Muscle layer of duodenum (tissue), 2 donors: ENCODE data around the gene LCP2.

Experiments
- H3K27ac ChIP-seq: one replicate; pipeline ENCODE4 v1.7.0; 2013; ENCODE audit warnings: mild to moderate bottlenecking, low read length
- H3K27me3 ChIP-seq: one replicate; pipeline ENCODE4 v1.7.0; 2013; ENCODE audit warnings: low read depth, mild to moderate bottlenecking, control low read depth, low read length
- H3K36me3 ChIP-seq, 2 donors: one replicate each; pipeline ENCODE4 v1.7.0; 2013; ENCODE audit warnings: low read length in 2 of 2, control low read depth in 1 of 2, mild to moderate bottlenecking in 1 of 2; ENCODE audit not compliant: insufficient read depth in 2 of 2, control insufficient read depth in 1 of 2
- H3K4me1 ChIP-seq, 2 donors: one replicate each; pipeline ENCODE4 v1.7.0; 2013; ENCODE audit warnings: low read length in 2 of 2, mild to moderate bottlenecking in 2 of 2, control low read depth in 1 of 2, moderate library complexity in 1 of 2; ENCODE audit not compliant: insufficient read depth in 2 of 2, control insufficient read depth in 1 of 2
- H3K4me3 ChIP-seq, 2 donors: one replicate each; pipeline ENCODE4 v1.7.0; 2013; ENCODE audit warnings: low read length in 2 of 2, low read depth in 1 of 2, mild to moderate bottlenecking in 1 of 2
- H3K9me3 ChIP-seq, 2 donors: one replicate each; pipeline ENCODE4 v1.7.0; 2013; ENCODE audit warnings: low read length in 2 of 2, control low read depth in 1 of 2, mild to moderate bottlenecking in 1 of 2; ENCODE audit not compliant: control insufficient read depth in 1 of 2
- donor health status: healthy.

The LCP2 gene

DNA sequence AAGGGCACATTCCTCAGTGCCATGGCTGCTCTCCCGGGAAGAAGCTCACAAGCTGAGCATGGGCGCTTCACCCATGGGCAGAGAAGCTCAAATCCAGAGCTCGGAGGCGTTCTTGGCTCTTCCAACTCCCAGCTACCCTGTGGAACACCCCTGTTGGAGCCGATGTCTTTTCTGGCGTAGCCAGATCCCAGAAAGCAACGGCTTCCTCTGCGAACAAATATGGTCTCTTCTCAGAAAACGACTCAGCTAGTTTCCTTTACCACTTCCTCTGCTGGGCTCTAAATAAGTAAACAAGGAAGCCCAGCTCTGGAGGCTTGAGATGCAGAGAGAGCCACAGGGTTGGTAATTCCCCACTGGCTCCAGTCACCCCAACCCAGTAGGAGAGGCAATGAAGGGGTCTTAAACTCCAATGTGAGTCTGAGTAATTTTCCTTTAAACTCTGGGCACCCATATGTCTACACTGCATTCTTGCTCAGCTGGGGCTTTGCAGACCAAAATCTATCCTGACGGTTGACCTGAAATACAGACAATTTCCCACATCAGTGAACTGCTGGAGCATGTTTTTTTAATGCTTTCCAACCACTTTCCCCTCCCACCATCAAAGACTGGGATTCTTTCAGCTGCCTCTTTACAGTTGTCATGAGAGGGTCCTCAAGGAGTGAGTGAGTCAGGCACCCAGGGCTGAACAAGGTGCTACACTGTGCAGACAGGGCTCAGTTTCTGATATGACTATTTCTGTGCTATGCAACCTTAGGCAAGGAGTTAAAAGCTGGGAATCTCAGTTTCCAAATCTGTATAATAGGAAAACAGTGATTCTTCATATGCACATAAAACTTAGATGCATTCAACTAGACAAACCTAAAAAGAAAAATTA lies at the start of gene LCP2:
Gene LCP2 (minus strand): TSS at position 189 of the 874 bp plus-strand sequence. CDS start 166 bp downstream, at position 23.
- H3K9me3 ChIP-seq, result no peaks in the 10 kb centered on the region
- H3K27me3 ChIP-seq, result no peaks in the 10 kb centered on the region
- peaks cover 0 to 5% of the 10 kb centered on the region in 2 donors for H3K4me1 ChIP-seq
- H3K27ac ChIP-seq, result peak within 1 kb of the TSS; percentile 88
- no peaks in the 10 kb centered on the region for H3K36me3 ChIP-seq
- H3K4me3 ChIP-seq, result peak within 1 kb of the TSS; percentile 56 to 57

- no peak overlapping the region for H3K4me3 ChIP-seq
- H3K27ac ChIP-seq, result no peak overlapping the region
- H3K4me1 ChIP-seq, result peaks cover 0 to 9% of the 10 kb centered on the region in 2 donors
- no peaks in the 10 kb centered on the region for H3K36me3 ChIP-seq
- no peaks in the 10 kb centered on the region for H3K9me3 ChIP-seq
- H3K27me3 ChIP-seq, result no peaks in the 10 kb centered on the region
These were observed 49.5 kb upstream of the LCP2 start for GRCh38 chr5:170347022-170347567.

DNA sequence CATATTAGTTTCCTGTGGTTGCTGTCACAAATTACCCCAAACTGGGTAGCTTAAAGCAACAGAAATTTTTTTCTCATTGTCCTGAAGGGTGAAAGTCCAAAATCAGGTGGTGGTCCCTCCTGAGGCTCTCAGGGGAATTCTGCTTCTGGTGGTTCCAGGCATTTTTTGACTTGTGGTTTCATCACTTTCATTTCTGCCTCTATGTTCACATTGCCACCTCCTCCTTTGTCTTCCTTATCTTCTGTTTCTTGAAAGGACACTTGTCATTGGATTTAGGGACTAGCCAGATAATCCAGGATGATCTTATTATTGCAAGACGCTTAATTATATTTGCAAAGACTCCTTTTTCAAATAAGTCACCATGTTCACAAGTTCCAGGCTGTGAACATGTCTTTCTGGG lies 48.4 kb upstream of the LCP2 start:
- Histone ChIP-seq H3K27ac (no peak overlapping the region), H3K36me3 (no peaks in the 10 kb centered on the region), H3K4me3 (no peak overlapping the region), H3K27me3 (no peaks in the 10 kb centered on the region), H3K4me1 (peaks cover 0 to 9% of the 10 kb centered on the region in 2 donors), H3K9me3 (no peaks in the 10 kb centered on the region)

- H3K27ac ChIP-seq, result no peak overlapping the region
- H3K9me3 ChIP-seq, result no peaks in the 10 kb centered on the region
- no peak overlapping the region for H3K4me3 ChIP-seq
- H3K27me3 ChIP-seq, result no peaks in the 10 kb centered on the region
- H3K36me3 ChIP-seq, result no peaks in the 10 kb centered on the region
- H3K4me1 ChIP-seq, result peaks cover 0 to under 1% of the 10 kb centered on the region in 2 donors
These were observed 45.6 kb upstream of the LCP2 start for GRCh38 chr5:170343177-170343576.

DNA sequence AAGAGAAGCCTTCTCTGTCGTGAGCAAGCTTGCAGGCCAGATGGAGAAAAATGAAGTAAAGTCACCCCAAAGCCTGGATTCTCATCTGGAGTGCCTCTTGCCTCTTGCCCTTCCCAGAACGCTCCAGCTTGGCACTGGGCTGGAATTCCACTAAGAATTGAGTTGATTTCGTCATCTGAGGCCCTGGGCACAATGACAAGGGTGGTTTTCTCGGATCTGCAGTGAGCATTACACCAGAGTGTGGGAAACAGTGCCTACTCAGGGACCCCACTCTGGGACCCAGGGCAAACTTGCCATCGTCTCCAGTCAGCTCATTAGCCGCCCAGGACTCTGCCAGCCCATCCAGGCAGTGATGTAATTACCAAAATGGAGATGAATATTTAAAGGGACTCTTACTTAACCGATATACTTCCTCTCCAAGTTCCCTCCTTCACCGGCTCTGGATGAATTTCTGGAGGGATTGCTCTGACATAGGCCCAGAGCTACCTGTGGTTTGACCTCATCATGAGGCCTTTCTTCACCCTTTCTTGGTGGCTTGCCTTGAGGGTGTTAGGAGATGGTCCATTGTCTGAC lies 44.7 kb upstream of the LCP2 start:
- no peak overlapping the region for H3K4me3 ChIP-seq
- H3K9me3 ChIP-seq, result no peaks in the 10 kb centered on the region
- no peaks in the 10 kb centered on the region for H3K4me1 ChIP-seq
- H3K36me3 ChIP-seq, result no peaks in the 10 kb centered on the region
- no peak overlapping the region for H3K27ac ChIP-seq
- no peaks in the 10 kb centered on the region for H3K27me3 ChIP-seq

- H3K27ac ChIP-seq, result no peak overlapping the region
- H3K4me1 ChIP-seq, result no peaks in the 10 kb centered on the region
- H3K36me3 ChIP-seq, result no peaks in the 10 kb centered on the region
- H3K27me3 ChIP-seq, result no peaks in the 10 kb centered on the region
- no peaks in the 10 kb centered on the region for H3K9me3 ChIP-seq
- no peak overlapping the region for H3K4me3 ChIP-seq
These were observed 44.0 kb upstream of the LCP2 start for GRCh38 chr5:170341545-170341944.

DNA sequence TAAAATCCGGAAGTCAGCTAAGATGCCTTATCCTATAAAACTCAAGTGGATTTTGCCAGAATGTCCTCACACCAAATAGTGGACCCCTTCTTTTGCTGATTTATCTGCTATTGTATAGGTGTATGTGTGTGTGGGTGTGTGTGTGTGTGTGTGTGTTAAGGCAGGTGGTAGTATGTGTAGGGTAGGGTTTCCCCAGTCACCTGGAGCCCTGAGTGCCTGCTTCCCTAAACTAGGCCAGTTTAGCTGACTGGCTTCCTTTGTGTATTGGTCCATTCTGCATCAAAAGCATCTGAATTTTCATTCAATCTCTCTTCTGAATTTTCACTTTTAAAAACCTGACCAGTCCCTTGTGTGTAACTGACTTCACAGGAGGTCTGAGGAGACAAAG lies 42.2 kb upstream of the LCP2 start:
- Histone ChIP-seq H3K36me3 (no peaks in the 10 kb centered on the region), H3K4me3 (no peak overlapping the region), H3K4me1 (no peaks in the 10 kb centered on the region), H3K9me3 (no peaks in the 10 kb centered on the region), H3K27me3 (no peaks in the 10 kb centered on the region), H3K27ac (no peak overlapping the region)

- H3K4me1 ChIP-seq, result no peaks in the 10 kb centered on the region
- H3K4me3 ChIP-seq, result no peak overlapping the region
- no peak overlapping the region for H3K27ac ChIP-seq
- H3K9me3 ChIP-seq, result no peaks in the 10 kb centered on the region
- H3K36me3 ChIP-seq, result no peaks in the 10 kb centered on the region
- no peaks in the 10 kb centered on the region for H3K27me3 ChIP-seq
These were observed 41.6 kb upstream of the LCP2 start for GRCh38 chr5:170338933-170339779.

DNA sequence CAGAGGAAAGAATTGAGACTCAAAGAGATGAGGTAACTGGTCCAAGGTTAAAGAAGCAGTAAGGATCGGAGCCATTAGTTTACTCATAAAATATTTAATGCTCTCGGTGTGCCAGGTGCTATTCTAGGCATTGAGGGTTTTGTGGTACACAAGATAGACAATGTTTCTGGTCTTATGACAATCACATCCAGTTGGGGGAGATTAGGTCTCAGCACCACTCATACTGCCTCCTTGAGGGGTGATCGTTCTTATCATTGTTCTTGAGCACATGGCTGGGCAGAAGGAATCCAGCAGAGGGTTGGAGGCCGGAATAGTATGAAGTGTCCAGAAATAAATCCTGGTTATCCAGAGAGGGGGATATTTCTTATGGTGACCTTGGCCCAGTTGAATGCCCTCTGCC lies 40.7 kb upstream of the LCP2 start:
- Histone ChIP-seq H3K27me3 (no peaks in the 10 kb centered on the region), H3K36me3 (no peaks in the 10 kb centered on the region), H3K27ac (no peak overlapping the region), H3K4me1 (no peaks in the 10 kb centered on the region), H3K9me3 (no peaks in the 10 kb centered on the region), H3K4me3 (no peak overlapping the region)

DNA sequence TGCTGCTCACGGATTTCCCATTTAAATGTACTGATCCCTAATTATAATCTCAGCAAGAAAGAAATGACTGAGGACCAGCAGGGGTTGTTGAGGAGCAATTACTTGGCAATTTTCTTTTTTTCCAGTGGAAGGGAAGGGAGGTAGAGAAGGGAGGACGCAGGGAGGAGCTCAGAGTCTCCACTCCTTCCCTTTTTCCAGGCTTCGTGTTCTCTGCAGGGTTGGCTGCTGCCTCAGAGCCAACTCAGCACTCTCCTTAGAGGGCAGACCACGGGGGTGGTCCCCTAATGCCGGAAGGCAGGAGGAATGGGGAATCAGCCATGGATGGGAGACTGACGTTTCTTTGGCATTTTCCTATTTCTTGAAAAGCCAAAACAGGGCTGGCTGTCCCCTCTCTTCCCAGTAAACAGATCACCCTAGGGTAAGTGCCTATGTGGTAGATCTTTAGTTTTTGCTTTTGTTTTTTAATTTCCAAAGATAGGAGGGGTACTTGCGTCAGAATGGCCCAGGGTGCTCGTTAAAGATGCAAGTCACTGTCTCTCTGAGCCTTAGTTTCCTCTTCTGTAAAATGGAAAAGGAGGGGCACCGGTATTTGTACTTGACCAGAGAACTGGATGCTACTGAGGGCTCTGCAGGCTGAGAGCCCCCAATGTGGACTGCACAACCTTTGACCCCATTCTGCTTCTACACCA lies 39.6 kb upstream of the LCP2 start:
- Histone ChIP-seq H3K27me3 (no peaks in the 10 kb centered on the region), H3K4me1 (no peaks in the 10 kb centered on the region), H3K9me3 (no peaks in the 10 kb centered on the region), H3K4me3 (no peak overlapping the region), H3K27ac (no peak overlapping the region), H3K36me3 (no peaks in the 10 kb centered on the region)
